ENCODE measurements around the gene EEF1A2. TPM values are rescaled to one million over a fixed set of nuclear protein-coding genes. Genes with fewer than 3 reads are reported as not detected.

EEF1A2 gene
- total and polyA plus RNA-seq, 4 donors, result 79.9 to 690 (median 431) TPM

GRCh38 chr20:63458170-63459069, 40.5 kb downstream of the EEF1A2 start:
- Histone ChIP-seq H3K36me3 (ENCODE audit: control insufficient read depth, insufficient read depth, low read length) (peaks cover 56% of the 10 kb centered on the region), H3K27me3 (ENCODE audit: control insufficient read depth, insufficient read depth, low read length) (no peaks in the 10 kb centered on the region), H3K9me3 (ENCODE audit: control insufficient read depth, insufficient read depth, low read length) (no peaks in the 10 kb centered on the region), H3K4me3 (ENCODE audit: low read depth, low read length) (no peak overlapping the region), H3K4me1 (ENCODE audit: control insufficient read depth, insufficient read depth, low read length) (peaks cover 76% of the 10 kb centered on the region), H3K27ac (ENCODE audit: low read depth, low read length) (no peak overlapping the region)
- no peak for DNase-seq (ENCODE audit: low read depth in 4 of 6, low spot score in 6 of 6)
- WGBS (ENCODE audit: insufficient coverage), result 91% methylated on average over 34 of the region's 36 CpGs

- Histone ChIP-seq H3K9me3 (ENCODE audit: control insufficient read depth, insufficient read depth, low read length) (no peaks in the 10 kb centered on the region), H3K36me3 (ENCODE audit: control insufficient read depth, insufficient read depth, low read length) (peaks cover 56% of the 10 kb centered on the region), H3K4me1 (ENCODE audit: control insufficient read depth, insufficient read depth, low read length) (peaks cover 76% of the 10 kb centered on the region), H3K4me3 (ENCODE audit: low read depth, low read length) (no peak overlapping the region), H3K27me3 (ENCODE audit: control insufficient read depth, insufficient read depth, low read length) (no peaks in the 10 kb centered on the region), H3K27ac (ENCODE audit: low read depth, low read length) (no peak overlapping the region)
- peak in 2 of 6 donors; percentile 70 to 80 for DNase-seq (ENCODE audit: low read depth in 4 of 6, low spot score in 6 of 6)
- 36% methylated on average over 17 of the region's 17 CpGs for WGBS (ENCODE audit: insufficient coverage)
Measured at GRCh38 chr20:63457737-63458136, 41.1 kb downstream of the EEF1A2 start.

- Histone ChIP-seq H3K27ac (ENCODE audit: low read depth, low read length) (no peak overlapping the region), H3K4me1 (ENCODE audit: control insufficient read depth, insufficient read depth, low read length) (peaks cover 79% of the 10 kb centered on the region), H3K27me3 (ENCODE audit: control insufficient read depth, insufficient read depth, low read length) (no peaks in the 10 kb centered on the region)
Measured at GRCh38 chr20:63456429-63457284, 42.2 kb downstream of the EEF1A2 start.

GRCh38 chr20:63455568-63455859, 43.4 kb downstream of the EEF1A2 start:
- WGBS (ENCODE audit: insufficient coverage), result 63% methylated on average over 3 of the region's 10 CpGs
- Histone ChIP-seq H3K27me3 (ENCODE audit: control insufficient read depth, insufficient read depth, low read length) (no peaks in the 10 kb centered on the region), H3K9me3 (ENCODE audit: control insufficient read depth, insufficient read depth, low read length) (no peaks in the 10 kb centered on the region), H3K36me3 (ENCODE audit: control insufficient read depth, insufficient read depth, low read length) (peaks cover 53% of the 10 kb centered on the region), H3K4me1 (ENCODE audit: control insufficient read depth, insufficient read depth, low read length) (peaks cover 76% of the 10 kb centered on the region), H3K4me3 (ENCODE audit: low read depth, low read length) (no peak overlapping the region), H3K27ac (ENCODE audit: low read depth, low read length) (peak overlapping the region; percentile 80)
- DNase-seq (ENCODE audit: low read depth in 4 of 6, low spot score in 6 of 6), result no peak

More at GRCh38 chr20:63456429-63457284, 42.2 kb downstream of the EEF1A2 start:
- no peak overlapping the region for H3K4me3 ChIP-seq (ENCODE audit: low read depth, low read length)
- H3K36me3 ChIP-seq (ENCODE audit: control insufficient read depth, insufficient read depth, low read length), result peaks cover 58% of the 10 kb centered on the region
- peak in 1 of 6 donors; percentile 57 for DNase-seq (ENCODE audit: low read depth in 4 of 6, low spot score in 6 of 6)
- 47% methylated on average over 32 of the region's 40 CpGs for WGBS (ENCODE audit: insufficient coverage)
- H3K9me3 ChIP-seq (ENCODE audit: control insufficient read depth, insufficient read depth, low read length), result no peaks in the 10 kb centered on the region

GRCh38 chr20:63454731-63455567, 43.9 kb downstream of the EEF1A2 start:
- no peak overlapping the region for H3K4me3 ChIP-seq (ENCODE audit: low read depth, low read length)
- H3K27me3 ChIP-seq (ENCODE audit: control insufficient read depth, insufficient read depth, low read length), result no peaks in the 10 kb centered on the region

GRCh38 chr20:63452821-63453523, 45.9 kb downstream of the EEF1A2 start:
- WGBS (ENCODE audit: insufficient coverage), result 31% methylated on average over 46 of the region's 46 CpGs
- H3K4me3 ChIP-seq (ENCODE audit: low read depth, low read length), result no peak overlapping the region
- H3K9me3 ChIP-seq (ENCODE audit: control insufficient read depth, insufficient read depth, low read length), result no peaks in the 10 kb centered on the region
- DNase-seq (ENCODE audit: low read depth in 4 of 6, low spot score in 6 of 6), result peak in 1 of 6 donors; percentile 66
- H3K27me3 ChIP-seq (ENCODE audit: control insufficient read depth, insufficient read depth, low read length), result no peaks in the 10 kb centered on the region
- H3K36me3 ChIP-seq (ENCODE audit: control insufficient read depth, insufficient read depth, low read length), result peaks cover 42% of the 10 kb centered on the region
- H3K27ac ChIP-seq (ENCODE audit: low read depth, low read length), result peak overlapping the region; percentile 80
- H3K4me1 ChIP-seq (ENCODE audit: control insufficient read depth, insufficient read depth, low read length), result peaks cover 78% of the 10 kb centered on the region

More at GRCh38 chr20:63454731-63455567, 43.9 kb downstream of the EEF1A2 start:
- Histone ChIP-seq H3K36me3 (ENCODE audit: control insufficient read depth, insufficient read depth, low read length) (peaks cover 50% of the 10 kb centered on the region), H3K27ac (ENCODE audit: low read depth, low read length) (peak overlapping the region; percentile 80), H3K9me3 (ENCODE audit: control insufficient read depth, insufficient read depth, low read length) (no peaks in the 10 kb centered on the region), H3K4me1 (ENCODE audit: control insufficient read depth, insufficient read depth, low read length) (peaks cover 72% of the 10 kb centered on the region)
- DNase-seq (ENCODE audit: low read depth in 4 of 6, low spot score in 6 of 6), result peak in 2 of 6 donors; percentile 93 to 96
- WGBS (ENCODE audit: insufficient coverage), result 10% methylated on average over 35 of the region's 35 CpGs

GRCh38 chr20:63452341-63452740, 46.5 kb downstream of the EEF1A2 start:
- no peak overlapping the region for H3K27ac ChIP-seq (ENCODE audit: low read depth, low read length)
- 73% methylated on average over 20 of the region's 20 CpGs for WGBS (ENCODE audit: insufficient coverage)
- peaks cover 78% of the 10 kb centered on the region for H3K4me1 ChIP-seq (ENCODE audit: control insufficient read depth, insufficient read depth, low read length)
- no peaks in the 10 kb centered on the region for H3K27me3 ChIP-seq (ENCODE audit: control insufficient read depth, insufficient read depth, low read length)
- peaks cover 35% of the 10 kb centered on the region for H3K36me3 ChIP-seq (ENCODE audit: control insufficient read depth, insufficient read depth, low read length)
- H3K4me3 ChIP-seq (ENCODE audit: low read depth, low read length), result no peak overlapping the region
- no peak for DNase-seq (ENCODE audit: low read depth in 4 of 6, low spot score in 6 of 6)
- H3K9me3 ChIP-seq (ENCODE audit: control insufficient read depth, insufficient read depth, low read length), result no peaks in the 10 kb centered on the region

- Histone ChIP-seq H3K4me1 (ENCODE audit: control insufficient read depth, insufficient read depth, low read length) (peaks cover 78% of the 10 kb centered on the region), H3K9me3 (ENCODE audit: control insufficient read depth, insufficient read depth, low read length) (no peaks in the 10 kb centered on the region), H3K27me3 (ENCODE audit: control insufficient read depth, insufficient read depth, low read length) (no peaks in the 10 kb centered on the region), H3K4me3 (ENCODE audit: low read depth, low read length) (no peak overlapping the region), H3K27ac (ENCODE audit: low read depth, low read length) (no peak overlapping the region), H3K36me3 (ENCODE audit: control insufficient read depth, insufficient read depth, low read length) (peaks cover 30% of the 10 kb centered on the region)
- DNase-seq (ENCODE audit: low read depth in 4 of 6, low spot score in 6 of 6), result no peak
- WGBS (ENCODE audit: insufficient coverage), result 91% methylated on average over 17 of the region's 17 CpGs
Measured at GRCh38 chr20:63451821-63452220, 47.1 kb downstream of the EEF1A2 start.
